PC-3 (cell line): ENCODE data around the gene SMAD3. TPM values are rescaled to one million over a fixed set of nuclear protein-coding genes. Genes with fewer than 3 reads are reported as not detected.

Experiments
- ATAC-seq: fragments of 200-7000 bp; cut with Tn5 transposase; 2 replicates; pipeline ENCODE4 v1.9.1; 2020; ENCODE audit warnings: mild to moderate bottlenecking, moderate library complexity
- BruUV-seq: library from RNA; stranded (reverse); fragments of 400-500 nt; replicated peaks from 2 replicates; lab custom pipeline; 2021; lab: Mats Ljungman, UMichigan
- CTCF ChIA-PET: fragments of 300-600 bp; sonication (Branson Sonifier 250); formaldehyde crosslinking; loops from one replicate; lab custom pipeline; 2022; ENCODE audit warnings: antibody characterized with exemption; lab: Charles Lee
- POLR2A ChIA-PET: fragments of 300-600 bp; sonication (Branson Sonifier 250); formaldehyde crosslinking; loops from one replicate; lab custom pipeline; 2022; ENCODE audit warnings: antibody characterized with exemption; ENCODE audit not compliant: unreplicated experiment; lab: Charles Lee
- DNase-seq: peaks from one replicate; pipeline ENCODE4 v3.0.0-alpha.2; 2015
- H2AFZ ChIP-seq: fragments of 300-600 bp; sonication (generic); 2 replicates; pipeline ENCODE4 v1.6.0; 2016; ENCODE audit warnings: antibody characterized with exemption, low read length
- H3F3A ChIP-seq: fragments of 300-600 bp; sonication (generic); one replicate; pipeline ENCODE4 v1.6.0; 2017; ENCODE audit warnings: antibody characterized with exemption, low read length, control low read depth, mild to moderate bottlenecking; ENCODE audit not compliant: unreplicated experiment
- H3K27ac ChIP-seq: fragments of 300-600 bp; sonication (generic); 2 replicates; pipeline ENCODE4 v1.5.1; 2016; ENCODE audit warnings: mild to moderate bottlenecking, low read length
- H3K27me3 ChIP-seq: fragments of 300-600 bp; sonication (generic); 2 replicates; pipeline ENCODE4 v1.6.1; 2016; ENCODE audit warnings: low read length, mixed read lengths
- H3K36me3 ChIP-seq: fragments of 300-600 bp; sonication (generic); 2 replicates; pipeline ENCODE4 v1.6.1; 2016; ENCODE audit warnings: low read depth, mixed run types, low read length, mixed read lengths
- H3K4me1 ChIP-seq: fragments of 300-600 bp; sonication (generic); 2 replicates; pipeline ENCODE4 v1.5.1; 2016; ENCODE audit warnings: low read length; ENCODE audit not compliant: insufficient read depth
- H3K4me2 ChIP-seq: fragments of 300-600 bp; sonication (generic); 2 replicates; pipeline ENCODE4 v1.6.0; 2016; ENCODE audit warnings: low read length
- H3K4me3 ChIP-seq: fragments of 300-600 bp; sonication (generic); 2 replicates; pipeline ENCODE4 v1.5.1; 2016; ENCODE audit warnings: mild to moderate bottlenecking, low read length, mixed read lengths
- H3K79me2 ChIP-seq: fragments of 300-600 bp; sonication (generic); 2 replicates; pipeline ENCODE4 v1.6.1; 2017; ENCODE audit warnings: low read length, mixed read lengths
- H3K9ac ChIP-seq: fragments of 300-600 bp; sonication (generic); 2 replicates; pipeline ENCODE4 v1.6.0; 2016; ENCODE audit warnings: mild to moderate bottlenecking, low read length
- H3K9me2 ChIP-seq: fragments of 300-600 bp; sonication (generic); replicated peaks from 2 replicates; pipeline ENCODE4 v1.6.1; 2016; ENCODE audit warnings: mixed run types, low read length, mixed read lengths
- H3K9me3 ChIP-seq: fragments of 300-600 bp; sonication (generic); 2 replicates; pipeline ENCODE4 v1.6.1; 2016; ENCODE audit warnings: low read length, mixed read lengths
- H4K20me1 ChIP-seq: fragments of 300-600 bp; sonication (generic); 2 replicates; pipeline ENCODE4 v1.6.1; 2016; ENCODE audit warnings: low read length, mixed read lengths
- EZH2 ChIP-seq: fragments of 300-600 bp; sonication (generic); IDR thresholded peaks from one replicate; pipeline ENCODE4 v1.6.1; 2017; ENCODE audit warnings: antibody characterized with exemption, mild to moderate bottlenecking, low read length; ENCODE audit not compliant: unreplicated experiment
- EZH2phosphoT487 ChIP-seq: fragments of 300-600 bp; sonication (generic); IDR thresholded peaks from 2 replicates; pipeline ENCODE4 v1.6.1; 2018; ENCODE audit warnings: mild to moderate bottlenecking, antibody characterized with exemption, low read length, borderline replicate concordance
- intact Hi-C: fragments of 100-400 bp; cut with micrococcal nuclease; formaldehyde crosslinking; loops from 2 replicates; pipeline ENCODE4 v1.9.0; 2023
- total RNA-seq: library from RNA; depleted of rRNA; stranded (reverse); fragments of >200 nt; gene quantifications from 2 replicates; pipeline ENCODE4 v1.2.3, GENCODE V29; 2014
- TF ChIP-seq, protein P1 (sequence below): fragments of 300-600 bp; sonication (generic); conservative IDR thresholded peaks from 2 replicates; pipeline ENCODE4 v1.5.1; 2017; ENCODE audit warnings: antibody characterized with exemption, low read depth, mild to moderate bottlenecking, low read length

SMAD3 gene
- total RNA-seq, 1 experiment from 2014 or later: 75.6 TPM

- no TSS peak for BruUV-seq
- H4K20me1 ChIP-seq: no peaks in the 10 kb centered on the region
- H3K9ac ChIP-seq: no peak overlapping the region
- H3K4me1 ChIP-seq: no peaks in the 10 kb centered on the region
- ATAC-seq (no peak), DNase-seq (no peak)
- TF ChIP-seq, protein P1, sequence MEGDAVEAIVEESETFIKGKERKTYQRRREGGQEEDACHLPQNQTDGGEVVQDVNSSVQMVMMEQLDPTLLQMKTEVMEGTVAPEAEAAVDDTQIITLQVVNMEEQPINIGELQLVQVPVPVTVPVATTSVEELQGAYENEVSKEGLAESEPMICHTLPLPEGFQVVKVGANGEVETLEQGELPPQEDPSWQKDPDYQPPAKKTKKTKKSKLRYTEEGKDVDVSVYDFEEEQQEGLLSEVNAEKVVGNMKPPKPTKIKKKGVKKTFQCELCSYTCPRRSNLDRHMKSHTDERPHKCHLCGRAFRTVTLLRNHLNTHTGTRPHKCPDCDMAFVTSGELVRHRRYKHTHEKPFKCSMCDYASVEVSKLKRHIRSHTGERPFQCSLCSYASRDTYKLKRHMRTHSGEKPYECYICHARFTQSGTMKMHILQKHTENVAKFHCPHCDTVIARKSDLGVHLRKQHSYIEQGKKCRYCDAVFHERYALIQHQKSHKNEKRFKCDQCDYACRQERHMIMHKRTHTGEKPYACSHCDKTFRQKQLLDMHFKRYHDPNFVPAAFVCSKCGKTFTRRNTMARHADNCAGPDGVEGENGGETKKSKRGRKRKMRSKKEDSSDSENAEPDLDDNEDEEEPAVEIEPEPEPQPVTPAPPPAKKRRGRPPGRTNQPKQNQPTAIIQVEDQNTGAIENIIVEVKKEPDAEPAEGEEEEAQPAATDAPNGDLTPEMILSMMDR: no peak
- TF ChIP-seq EZH2phosphoT487 (no peak), EZH2 (no peak)
- no peak overlapping the region for H2AFZ ChIP-seq
- no peaks in the 10 kb centered on the region for H3K9me3 ChIP-seq
- intact Hi-C loops: no loop called here
- no peak overlapping the region for H3K27ac ChIP-seq
- H3F3A ChIP-seq: no peaks in the 10 kb centered on the region
- POLR2A ChIA-PET: interaction anchor here (0.6 kb wide), 1 partner anchor 33 kb away, joined by 3 read pairs; no protein-coding TSS in a partner anchor
- no peak overlapping the region for H3K4me3 ChIP-seq
- no peaks in the 10 kb centered on the region for H3K27me3 ChIP-seq
- no peaks in the 10 kb centered on the region for H3K9me2 ChIP-seq
- H3K4me2 ChIP-seq: no peak overlapping the region
- CTCF ChIA-PET: no interaction called here
- no peaks in the 10 kb centered on the region for H3K79me2 ChIP-seq
- H3K36me3 ChIP-seq: peaks cover 3% of the 10 kb centered on the region; the same call in 1 of the 2 replicates
Observed at GRCh38 chr15:67208396-67208795, 143.0 kb downstream of the SMAD3 start.

- BruUV-seq: no TSS peak
- intact Hi-C loops: no loop called here
- CTCF ChIA-PET: no interaction called here
- ATAC-seq (no peak), DNase-seq (no peak)
- no peak for TF ChIP-seq EZH2
- no peak for TF ChIP-seq EZH2phosphoT487
- TF ChIP-seq, protein P1: no peak
- Histone ChIP-seq H3K9me3 (no peaks in the 10 kb centered on the region), H3K27me3 (no peaks in the 10 kb centered on the region), H3K4me1 (no peaks in the 10 kb centered on the region), H4K20me1 (no peaks in the 10 kb centered on the region), H3K36me3 (peaks cover 3% of the 10 kb centered on the region; the same call in 1 of the 2 replicates), H3K9ac (no peak overlapping the region), H3F3A (no peaks in the 10 kb centered on the region), H3K27ac (no peak overlapping the region), H3K4me2 (no peak overlapping the region), H3K79me2 (no peaks in the 10 kb centered on the region), H2AFZ (no peak overlapping the region), H3K4me3 (no peak overlapping the region), H3K9me2 (no peaks in the 10 kb centered on the region)
- POLR2A ChIA-PET: no interaction called here
Observed at GRCh38 chr15:67210555-67211168, 145.3 kb downstream of the SMAD3 start.

DNA sequence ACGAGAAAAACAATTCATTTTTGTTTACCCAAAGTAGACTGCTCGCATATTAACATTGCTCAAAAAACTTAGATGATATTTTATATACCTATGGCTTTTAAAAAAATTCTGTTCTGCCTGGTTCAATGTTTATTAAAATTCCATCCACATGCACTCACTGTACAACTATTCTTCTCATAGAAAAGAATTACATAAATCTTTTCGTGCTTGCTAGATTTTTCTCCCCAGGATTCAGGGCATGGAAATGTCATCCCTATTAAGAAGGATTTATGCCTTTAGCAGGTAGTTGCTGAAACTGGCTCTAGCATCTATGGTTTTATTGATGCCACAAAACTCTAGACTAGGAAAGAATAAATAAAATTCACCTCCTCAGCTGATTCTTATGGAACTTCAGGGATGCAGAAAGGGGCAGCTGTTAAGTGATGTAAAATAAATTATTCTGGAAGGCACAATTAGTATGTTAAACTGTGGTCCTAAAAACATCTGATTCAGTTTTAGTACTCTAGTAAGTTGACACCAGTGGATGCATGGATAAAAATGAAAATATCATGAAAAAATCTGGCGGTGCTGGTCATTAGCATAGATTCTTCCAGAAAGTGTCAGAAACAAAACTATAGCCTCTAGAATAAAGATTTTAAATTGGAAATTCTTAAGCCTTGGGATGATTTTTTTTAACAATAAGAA, 147.4 kb downstream of the SMAD3 start:
- Histone ChIP-seq H3K4me3 (no peak overlapping the region), H3F3A (no peaks in the 10 kb centered on the region), H3K27me3 (no peaks in the 10 kb centered on the region), H3K9me3 (no peaks in the 10 kb centered on the region), H3K4me2 (no peak overlapping the region), H3K79me2 (no peaks in the 10 kb centered on the region), H3K36me3 (peaks cover 3% of the 10 kb centered on the region; the same call in 1 of the 2 replicates), H3K9ac (no peak overlapping the region), H2AFZ (no peak overlapping the region), H3K27ac (no peak overlapping the region), H3K9me2 (no peaks in the 10 kb centered on the region), H4K20me1 (no peaks in the 10 kb centered on the region), H3K4me1 (no peaks in the 10 kb centered on the region)
- ATAC-seq (no peak), DNase-seq (no peak)
- TF ChIP-seq, protein P1: no peak
- TF ChIP-seq EZH2phosphoT487 (no peak), EZH2 (no peak)
- intact Hi-C loops: no loop called here
- BruUV-seq: no TSS peak
- POLR2A ChIA-PET: no interaction called here
- CTCF ChIA-PET: no interaction called here
